OCI-LY3 (cell line): ENCODE results near the gene LDLRAD4.

Experiments
- H2AFZ ChIP-seq: fragments of 200-600, 300-600 bp; shearing (Covaris generic); 2 replicates; pipeline ENCODE4 v1.6.0; 2014; ENCODE audit warnings: antibody characterized with exemption, low read depth, low read length
- H3K27ac ChIP-seq: fragments of 200-600, 300-600 bp; sonication (generic); 2 replicates; pipeline ENCODE4 v1.5.1; 2014; ENCODE audit warnings: mild to moderate bottlenecking, low read length, moderate library complexity, mixed read lengths
- H3K27me3 ChIP-seq: fragments of 200-600, 300-600 bp; sonication (generic); 2 replicates; pipeline ENCODE4 v1.6.1; 2014; ENCODE audit warnings: low read depth, low read length, mixed read lengths
- H3K36me3 ChIP-seq: fragments of 200-600, 300-600 bp; sonication (generic); replicated peaks from 2 replicates; pipeline ENCODE3; 2014; ENCODE audit warnings: low read depth, low read length, mixed read lengths
- H3K4me1 ChIP-seq: fragments of 300-600, 200-600 bp; sonication (generic); 2 replicates; pipeline ENCODE4 v1.6.1; 2014; ENCODE audit warnings: low read length, mixed read lengths
- H3K4me2 ChIP-seq: fragments of 200-600, 300-600 bp; sonication (generic); 2 replicates; pipeline ENCODE4 v1.6.1; 2014; ENCODE audit warnings: low read length, mixed read lengths
- H3K4me3 ChIP-seq: fragments of 300-600, 200-600 bp; sonication (generic); 2 replicates; pipeline ENCODE4 v1.5.1; 2014; ENCODE audit warnings: antibody characterized with exemption, mild to moderate bottlenecking, low read length, moderate library complexity
- H3K79me2 ChIP-seq: fragments of 300-600, 200-600 bp; shearing (Covaris generic); 2 replicates; pipeline ENCODE4 v1.6.1; 2014; ENCODE audit warnings: mild to moderate bottlenecking, low read length, mixed read lengths
- H3K9ac ChIP-seq: fragments of 300-600, 200-600 bp; shearing (Covaris generic); 2 replicates; pipeline ENCODE4 v1.6.0; 2014; ENCODE audit warnings: mild to moderate bottlenecking, low read length, moderate library complexity
- H3K9me3 ChIP-seq: fragments of 200-600, 300-600 bp; shearing (Covaris generic); 2 replicates; pipeline ENCODE4 v1.6.1; 2014; ENCODE audit warnings: low read length, mixed read lengths; ENCODE audit not compliant: insufficient read depth
- H4K20me1 ChIP-seq: fragments of 200-600, 300-600 bp; sonication (generic); 2 replicates; pipeline ENCODE4 v1.6.1; 2016; ENCODE audit warnings: low read length, mixed read lengths; ENCODE audit not compliant: insufficient read depth
- EZH2phosphoT487 ChIP-seq: fragments of 200-600 bp; shearing (Covaris generic); IDR thresholded peaks from 2 replicates; pipeline ENCODE4 v1.6.1; 2018; ENCODE audit warnings: antibody characterized with exemption, mixed run types, low read depth
- TF ChIP-seq, protein P1 (sequence below): fragments of 200-600, 300-600 bp; sonication (generic); IDR thresholded peaks from 2 replicates; pipeline ENCODE4 v1.5.1; 2014; ENCODE audit warnings: antibody characterized with exemption, low read length, low read depth

LDLRAD4 gene

DNA sequence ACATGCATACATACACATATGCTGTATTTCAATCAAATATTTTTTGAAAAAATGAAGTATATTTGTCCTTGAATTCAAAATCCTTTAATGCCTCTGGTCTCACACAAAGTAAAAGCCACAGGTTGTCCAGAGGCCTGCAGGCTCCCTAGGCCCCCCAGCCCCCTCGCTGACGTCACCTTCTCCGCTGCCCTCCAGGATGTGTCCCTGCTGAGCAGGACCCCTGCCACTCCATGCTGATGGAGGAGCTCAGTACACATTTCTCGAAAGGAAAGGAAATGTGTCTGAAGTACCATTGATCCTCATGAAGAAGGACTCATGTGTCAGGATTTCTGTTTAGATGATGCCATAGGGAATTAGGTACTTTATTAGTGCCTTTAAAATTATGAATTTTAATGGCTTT is 212.1 kb downstream of the LDLRAD4 start:
- no peaks in the 10 kb centered on the region for H3K36me3 ChIP-seq
- no peaks in the 10 kb centered on the region for H3K79me2 ChIP-seq
- no peak overlapping the region for H3K27ac ChIP-seq
- TF ChIP-seq EZH2phosphoT487 = no peak
- TF ChIP-seq, protein P1, sequence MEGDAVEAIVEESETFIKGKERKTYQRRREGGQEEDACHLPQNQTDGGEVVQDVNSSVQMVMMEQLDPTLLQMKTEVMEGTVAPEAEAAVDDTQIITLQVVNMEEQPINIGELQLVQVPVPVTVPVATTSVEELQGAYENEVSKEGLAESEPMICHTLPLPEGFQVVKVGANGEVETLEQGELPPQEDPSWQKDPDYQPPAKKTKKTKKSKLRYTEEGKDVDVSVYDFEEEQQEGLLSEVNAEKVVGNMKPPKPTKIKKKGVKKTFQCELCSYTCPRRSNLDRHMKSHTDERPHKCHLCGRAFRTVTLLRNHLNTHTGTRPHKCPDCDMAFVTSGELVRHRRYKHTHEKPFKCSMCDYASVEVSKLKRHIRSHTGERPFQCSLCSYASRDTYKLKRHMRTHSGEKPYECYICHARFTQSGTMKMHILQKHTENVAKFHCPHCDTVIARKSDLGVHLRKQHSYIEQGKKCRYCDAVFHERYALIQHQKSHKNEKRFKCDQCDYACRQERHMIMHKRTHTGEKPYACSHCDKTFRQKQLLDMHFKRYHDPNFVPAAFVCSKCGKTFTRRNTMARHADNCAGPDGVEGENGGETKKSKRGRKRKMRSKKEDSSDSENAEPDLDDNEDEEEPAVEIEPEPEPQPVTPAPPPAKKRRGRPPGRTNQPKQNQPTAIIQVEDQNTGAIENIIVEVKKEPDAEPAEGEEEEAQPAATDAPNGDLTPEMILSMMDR = no peak
- H3K4me2 ChIP-seq = no peak overlapping the region
- H3K9ac ChIP-seq = no peak overlapping the region
- H3K9me3 ChIP-seq = no peaks in the 10 kb centered on the region
- no peaks in the 10 kb centered on the region for H3K4me1 ChIP-seq
- no peak overlapping the region for H3K4me3 ChIP-seq
- H3K27me3 ChIP-seq = peaks cover 54% of the 10 kb centered on the region
- H2AFZ ChIP-seq = no peak overlapping the region
- H4K20me1 ChIP-seq = no peaks in the 10 kb centered on the region

DNA sequence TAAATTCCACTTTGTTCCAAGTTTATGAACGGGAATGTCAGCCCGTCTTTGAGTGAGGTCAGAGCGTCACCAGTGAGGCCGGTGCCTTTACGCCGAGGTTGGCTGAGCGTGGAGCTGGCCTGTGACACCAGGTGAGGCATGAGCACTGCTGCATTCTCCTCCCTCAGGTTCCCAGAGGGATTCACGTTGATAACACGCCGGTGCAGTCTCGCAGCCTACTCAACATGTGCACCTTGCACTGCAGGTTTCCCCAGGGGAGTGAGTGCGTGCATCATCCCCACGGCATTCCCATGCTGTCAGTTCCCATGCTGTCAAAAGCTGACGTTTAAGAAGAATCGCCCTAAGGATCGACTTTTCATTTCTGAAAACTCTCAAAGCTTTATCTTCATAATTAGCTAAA is 213.3 kb downstream of the LDLRAD4 start:
- Histone ChIP-seq H3K36me3 (no peaks in the 10 kb centered on the region), H3K4me2 (no peak overlapping the region)
- TF ChIP-seq, protein P1 = no peak
- TF ChIP-seq EZH2phosphoT487 = no peak

DNA sequence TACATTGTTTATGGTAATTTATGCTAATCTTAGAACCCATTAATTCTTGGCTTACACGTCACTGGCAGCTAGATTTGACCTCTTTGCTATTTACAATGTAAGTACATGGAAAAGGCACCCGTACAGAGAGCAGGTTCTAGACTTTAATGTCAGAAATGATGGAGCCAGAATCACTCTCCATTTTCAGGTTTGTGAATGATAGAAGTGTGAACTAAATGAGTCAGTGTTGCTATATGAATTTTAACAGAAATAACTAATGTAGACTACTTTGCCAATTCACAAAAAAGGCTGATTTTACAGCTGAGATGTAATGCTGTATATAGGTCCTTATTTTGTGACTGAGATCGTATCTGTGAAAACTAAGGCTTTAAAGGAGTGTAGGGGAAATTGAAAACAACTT is 214.6 kb downstream of the LDLRAD4 start:
- no peak for TF ChIP-seq EZH2phosphoT487
- TF ChIP-seq, protein P1 = no peak
- Histone ChIP-seq H3K4me2 (no peak overlapping the region), H4K20me1 (no peaks in the 10 kb centered on the region), H3K27me3 (peaks cover 39% of the 10 kb centered on the region), H3K36me3 (no peaks in the 10 kb centered on the region), H3K27ac (no peak overlapping the region), H3K4me3 (no peak overlapping the region), H3K9ac (no peak overlapping the region), H3K9me3 (no peaks in the 10 kb centered on the region; the same call in 1 of the 2 replicates), H3K79me2 (no peaks in the 10 kb centered on the region), H3K4me1 (no peaks in the 10 kb centered on the region), H2AFZ (no peak overlapping the region)

More for the DNA sequence above, 213.3 kb downstream of the LDLRAD4 start:
- H3K4me1 ChIP-seq = no peaks in the 10 kb centered on the region
- H3K27me3 ChIP-seq = peaks cover 45% of the 10 kb centered on the region
- H3K79me2 ChIP-seq = no peaks in the 10 kb centered on the region
- H3K4me3 ChIP-seq = no peak overlapping the region
- no peak overlapping the region for H3K27ac ChIP-seq
- no peaks in the 10 kb centered on the region for H3K9me3 ChIP-seq
- H4K20me1 ChIP-seq = no peaks in the 10 kb centered on the region
- no peak overlapping the region for H3K9ac ChIP-seq
- H2AFZ ChIP-seq = no peak overlapping the region

DNA sequence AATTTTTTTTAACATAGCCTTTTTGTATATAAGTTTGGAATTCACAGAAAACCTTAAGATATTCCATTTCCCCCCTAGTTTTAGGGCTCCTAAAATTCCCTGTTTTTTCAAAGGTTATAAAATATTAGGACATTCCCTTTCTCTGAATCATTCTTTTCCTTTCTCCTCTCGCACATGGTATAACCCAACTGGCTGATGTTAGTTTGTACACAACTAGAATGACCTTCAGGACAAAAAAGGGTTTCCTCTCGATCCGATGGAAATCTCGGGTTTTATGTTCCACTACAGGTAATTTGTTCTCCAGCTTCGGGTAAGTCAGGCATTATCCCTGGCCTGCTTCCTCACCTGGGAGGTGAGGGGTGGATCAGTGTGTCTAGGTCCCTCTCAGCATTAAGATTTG is 215.1 kb downstream of the LDLRAD4 start:
- no peak overlapping the region for H3K27ac ChIP-seq
- H3K4me3 ChIP-seq = no peak overlapping the region
- no peaks in the 10 kb centered on the region for H3K36me3 ChIP-seq
- no peak overlapping the region for H2AFZ ChIP-seq
- no peak overlapping the region for H3K9ac ChIP-seq
- peaks cover 39% of the 10 kb centered on the region for H3K27me3 ChIP-seq
- no peaks in the 10 kb centered on the region; the same call in 1 of the 2 replicates for H3K9me3 ChIP-seq
- H3K4me1 ChIP-seq = no peaks in the 10 kb centered on the region
- H4K20me1 ChIP-seq = no peaks in the 10 kb centered on the region
- TF ChIP-seq, protein P1 = no peak
- TF ChIP-seq EZH2phosphoT487 = no peak
- H3K79me2 ChIP-seq = no peaks in the 10 kb centered on the region
- H3K4me2 ChIP-seq = no peak overlapping the region
